ENCODE data around the gene PTGER4. TPM values are rescaled to one million over a fixed set of nuclear protein-coding genes. Genes with fewer than 3 reads are reported as not detected.
A peak's percentile ranks its signal among the peaks of the same experiment; 100 is the strongest.

PTGER4 gene
- polyA plus RNA-seq, 3 donors: 10.1 to 10.8 (median 10.7) TPM

DNA sequence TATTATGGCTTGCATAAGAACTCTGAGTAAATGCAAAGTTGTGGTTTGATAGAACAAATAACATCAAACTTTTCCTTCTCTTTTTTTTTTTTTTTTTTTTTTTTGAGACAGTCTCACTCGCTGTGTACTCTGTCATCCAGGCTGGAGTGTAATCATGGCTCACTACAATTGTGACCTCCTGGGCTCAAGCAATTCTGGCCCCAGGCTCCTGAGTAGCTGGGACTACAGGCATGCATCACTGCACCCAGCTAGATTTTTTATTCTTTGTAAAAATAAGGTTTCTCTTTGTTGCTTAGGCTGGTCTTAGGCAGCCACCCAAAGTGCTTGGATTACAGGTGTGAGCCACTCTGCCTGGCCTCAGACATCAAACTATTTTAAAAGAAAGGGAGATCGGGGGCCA is 19.0 kb upstream of the PTGER4 start:
- DNase-seq (ENCODE audit: extremely low read depth in 1 of 11, low read depth in 9 of 11, low spot score in 4 of 11): no peak

DNA sequence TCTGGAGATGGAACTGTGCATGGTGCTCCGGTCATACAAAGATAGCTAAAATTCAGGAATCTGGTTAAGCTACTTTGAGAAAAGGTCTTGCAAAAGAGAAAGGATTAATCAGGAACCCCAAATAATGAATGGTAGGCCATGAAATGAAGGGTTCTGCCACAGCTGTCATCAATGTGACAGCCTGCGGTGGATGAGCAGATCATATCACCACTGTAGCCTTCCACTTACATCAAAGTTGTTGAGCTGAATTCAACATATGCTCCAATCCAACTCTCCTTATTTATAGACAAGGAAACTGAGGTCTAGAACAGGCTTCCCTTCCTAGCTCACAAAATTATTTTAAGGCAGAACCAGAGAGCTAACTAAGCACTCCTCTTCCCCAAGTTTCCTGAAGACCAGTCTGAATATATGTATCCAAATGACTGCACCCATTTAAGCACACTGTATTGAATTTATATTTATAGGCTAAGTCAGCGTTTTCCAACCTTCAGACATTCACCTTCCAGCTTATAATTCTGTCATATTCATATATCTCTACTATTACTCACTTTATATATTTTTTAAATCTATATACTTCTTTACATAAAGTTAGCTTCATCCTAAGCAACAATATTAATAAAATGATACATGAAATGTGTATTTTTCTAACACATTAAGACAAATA is 13.9 kb upstream of the PTGER4 start:
- DNase-seq (ENCODE audit: extremely low read depth in 1 of 11, low read depth in 9 of 11, low spot score in 4 of 11): no peak

DNA sequence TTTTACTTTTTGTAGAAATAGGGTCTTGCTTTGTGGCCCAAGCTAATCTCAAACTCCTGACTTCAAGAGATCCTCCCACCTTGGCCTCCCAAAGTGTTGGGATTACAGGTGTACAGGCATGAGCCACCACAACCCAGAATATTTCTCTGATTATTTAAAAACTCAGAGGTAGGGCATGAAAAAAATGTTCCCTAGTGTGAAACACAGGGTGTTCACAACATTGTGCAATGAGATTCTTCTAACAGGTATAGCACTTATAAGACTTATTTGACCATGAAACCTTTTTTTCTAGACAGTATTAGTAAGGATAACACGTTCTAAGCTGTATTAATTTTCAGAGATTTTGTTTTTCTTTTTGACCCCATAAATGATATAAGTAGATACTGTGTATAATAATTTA is 13.1 kb upstream of the PTGER4 start:
- no peak for DNase-seq (ENCODE audit: extremely low read depth in 1 of 11, low read depth in 9 of 11, low spot score in 4 of 11)

DNA sequence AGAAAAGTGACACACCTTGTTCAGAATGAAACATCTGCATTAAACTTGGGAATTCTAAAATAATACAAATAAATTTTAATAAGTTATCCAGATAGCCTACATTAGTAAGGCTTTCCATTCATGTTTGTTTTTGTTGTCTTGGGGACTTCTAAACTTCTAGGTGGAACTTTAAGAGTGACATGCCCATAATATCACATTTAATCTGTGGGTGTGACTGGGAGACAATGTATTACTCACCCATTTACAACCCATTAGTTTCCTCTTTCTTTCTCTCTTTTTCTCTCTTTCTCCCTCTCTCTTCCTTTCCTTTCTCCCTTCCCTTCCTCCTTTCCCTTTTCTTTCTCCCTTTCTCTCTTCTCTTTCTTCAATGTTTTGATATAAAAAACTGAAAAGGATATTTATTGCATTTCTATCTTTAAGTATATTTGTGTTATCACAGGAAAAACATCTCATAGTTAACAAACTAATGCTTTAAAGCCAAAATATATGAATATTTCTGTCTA is 12.5 kb upstream of the PTGER4 start:
- DNase-seq (ENCODE audit: extremely low read depth in 1 of 11, low read depth in 9 of 11, low spot score in 4 of 11): no peak

DNA sequence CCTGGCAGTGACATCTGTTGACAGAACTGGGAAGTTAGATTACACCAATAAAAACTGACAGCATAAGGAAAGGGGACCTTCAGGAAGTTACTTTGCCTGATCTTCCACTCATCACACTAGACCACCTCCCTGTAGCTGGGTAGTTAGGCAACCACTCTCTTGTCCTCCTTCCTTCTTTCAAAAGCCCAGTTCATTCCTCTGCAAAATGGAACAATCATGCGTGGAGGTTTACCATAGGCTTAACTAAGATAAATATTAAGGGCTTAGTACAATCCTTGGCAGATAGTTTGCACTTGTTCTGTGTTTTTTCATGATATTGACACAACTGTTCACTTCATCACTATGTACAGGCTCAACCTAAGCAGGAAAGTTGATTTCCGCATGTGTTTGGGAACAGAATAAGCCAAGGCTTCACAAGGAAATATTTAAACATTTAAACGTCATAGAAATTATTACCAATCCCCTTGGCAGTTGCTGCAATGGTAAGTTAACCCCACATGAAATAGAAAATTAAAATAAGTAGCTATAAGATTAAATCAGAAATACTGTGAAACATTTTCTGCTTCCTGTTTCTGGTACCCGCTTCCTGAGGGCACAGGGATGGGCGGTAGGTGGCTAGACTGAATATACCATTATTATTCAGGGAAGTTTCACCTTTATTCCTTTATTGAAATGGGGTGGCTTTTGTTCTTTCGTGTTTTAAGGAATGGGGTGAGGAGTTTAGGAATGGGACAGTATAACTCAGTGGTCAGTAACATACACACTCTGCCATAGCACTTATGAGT is 9.9 kb upstream of the PTGER4 start:
- DNase-seq (ENCODE audit: extremely low read depth in 1 of 11, low read depth in 9 of 11, low spot score in 4 of 11): no peak

- DNase-seq (ENCODE audit: extremely low read depth in 1 of 11, low read depth in 9 of 11, low spot score in 4 of 11): no peak
Measured at GRCh38 chr5:40672425-40672824, 7.3 kb upstream of the PTGER4 start.

GRCh38 chr5:40674661-40675235 is 5.0 kb upstream of the PTGER4 start:
- DNase-seq (ENCODE audit: extremely low read depth in 1 of 11, low read depth in 9 of 11, low spot score in 4 of 11): no peak

- DNase-seq (ENCODE audit: extremely low read depth in 1 of 11, low read depth in 9 of 11, low spot score in 4 of 11): no peak
Measured at GRCh38 chr5:40675396-40676133, 4.2 kb upstream of the PTGER4 start.

- no peak for DNase-seq (ENCODE audit: extremely low read depth in 1 of 11, low read depth in 9 of 11, low spot score in 4 of 11)
Measured at GRCh38 chr5:40676613-40677343, 2.9 kb upstream of the PTGER4 start.

- DNase-seq (ENCODE audit: extremely low read depth in 1 of 11, low read depth in 9 of 11, low spot score in 4 of 11): no peak
Measured at GRCh38 chr5:40677456-40677855, 2.3 kb upstream of the PTGER4 start.

DNA sequence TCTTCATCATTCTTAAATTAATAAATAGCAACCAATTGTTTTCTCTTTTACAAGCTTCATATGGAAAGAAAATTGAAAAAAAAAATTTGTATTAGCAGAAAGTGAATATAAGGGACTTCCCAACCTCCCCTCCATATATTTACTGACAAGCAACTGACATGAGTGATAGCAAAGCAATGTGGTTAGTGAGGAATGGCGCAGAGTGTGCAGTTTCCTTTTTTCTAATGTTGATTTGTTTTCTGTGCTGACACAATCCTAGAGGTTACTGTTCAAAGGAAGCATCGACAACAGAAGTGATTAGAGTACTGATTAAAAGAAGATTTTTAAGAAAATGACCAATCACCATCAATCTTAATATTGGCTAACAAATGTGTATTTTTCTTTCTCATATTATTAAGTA is 1.7 kb upstream of the PTGER4 start:
- DNase-seq (ENCODE audit: extremely low read depth in 1 of 11, low read depth in 9 of 11, low spot score in 4 of 11): no peak

- DNase-seq (ENCODE audit: extremely low read depth in 1 of 11, low read depth in 9 of 11, low spot score in 4 of 11): no peak
Measured at GRCh38 chr5:40678460-40679147, 1.1 kb upstream of the PTGER4 start.

- DNase-seq (ENCODE audit: extremely low read depth in 1 of 11, low read depth in 9 of 11, low spot score in 4 of 11): peak in 10 of 11 donors; percentile 63 to 90 (median 86)
Measured at GRCh38 chr5:40679148-40679912, 385 bp upstream of the PTGER4 start.

GRCh38 chr5:40680741-40681362 is 1.1 kb downstream of the PTGER4 start:
- DNase-seq (ENCODE audit: extremely low read depth in 1 of 11, low read depth in 9 of 11, low spot score in 4 of 11): no peak

DNA sequence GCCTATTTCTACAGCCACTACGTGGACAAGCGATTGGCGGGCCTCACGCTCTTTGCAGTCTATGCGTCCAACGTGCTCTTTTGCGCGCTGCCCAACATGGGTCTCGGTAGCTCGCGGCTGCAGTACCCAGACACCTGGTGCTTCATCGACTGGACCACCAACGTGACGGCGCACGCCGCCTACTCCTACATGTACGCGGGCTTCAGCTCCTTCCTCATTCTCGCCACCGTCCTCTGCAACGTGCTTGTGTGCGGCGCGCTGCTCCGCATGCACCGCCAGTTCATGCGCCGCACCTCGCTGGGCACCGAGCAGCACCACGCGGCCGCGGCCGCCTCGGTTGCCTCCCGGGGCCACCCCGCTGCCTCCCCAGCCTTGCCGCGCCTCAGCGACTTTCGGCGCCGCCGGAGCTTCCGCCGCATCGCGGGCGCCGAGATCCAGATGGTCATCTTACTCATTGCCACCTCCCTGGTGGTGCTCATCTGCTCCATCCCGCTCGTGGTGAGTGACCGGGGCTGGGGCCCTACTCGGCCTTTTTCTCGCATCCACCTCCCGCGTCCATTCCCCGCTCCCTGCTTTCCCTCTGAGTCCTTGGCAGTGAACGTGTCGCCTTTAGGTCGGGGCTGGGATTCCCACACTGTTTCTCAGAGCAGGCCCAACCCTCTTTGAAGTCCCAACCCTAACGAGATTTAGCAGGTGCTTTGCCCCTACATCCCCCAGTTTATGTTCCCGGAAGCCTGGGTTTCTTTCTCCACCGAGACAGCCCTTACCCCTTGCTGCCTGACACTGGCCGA is 1.8 kb downstream of the PTGER4 start:
- DNase-seq (ENCODE audit: extremely low read depth in 1 of 11, low read depth in 9 of 11, low spot score in 4 of 11): no peak
